Measurements from ENCODE around the gene TNS4. TPM values are rescaled to one million over a fixed set of nuclear protein-coding genes. Genes with fewer than 3 reads are reported as not detected.
A peak's percentile ranks its signal among the peaks of the same experiment; 100 is the strongest.

The TNS4 gene
- total RNA-seq, 1 donor from 2014 or later: not detected

GRCh38 chr17:40548491-40548981, 47.1 kb upstream of the TNS4 start:
- H3K79me2 ChIP-seq (ENCODE audit: insufficient read depth, low read length): no peaks in the 10 kb centered on the region
- peak overlapping the region; percentile 86 for H3K9ac ChIP-seq (ENCODE audit: low read length)
- peak overlapping the region; percentile 99 for H3K27ac ChIP-seq (ENCODE audit: low read depth, low read length)
- FAIRE-seq (no peak), DNase-seq (ENCODE audit: low read depth) (no peak)
- Mint-ChIP-seq H3K4me1 (ENCODE audit: low read depth, unreplicated experiment) (peaks cover 22% of the 10 kb centered on the region), H3K27me3 (ENCODE audit: low read depth, unreplicated experiment) (peaks cover 15% of the 10 kb centered on the region), H3K4me3 (ENCODE audit: unreplicated experiment) (no peak overlapping the region), H3K27ac (ENCODE audit: unreplicated experiment) (no peak overlapping the region), H3K36me3 (ENCODE audit: low read depth, unreplicated experiment) (no peaks in the 10 kb centered on the region), H3K9me3 (ENCODE audit: unreplicated experiment) (peaks cover 3% of the 10 kb centered on the region)
- TF ChIP-seq CTCF (IDR thresholded peaks at IDR 0.05; ENCODE audit: insufficient read depth, low read depth, low read length): no peak
- no peak for TF ChIP-seq EZH2 (IDR thresholded peaks at IDR 0.05; ENCODE audit: insufficient read depth, low read length)
- H4K20me1 ChIP-seq (ENCODE audit: insufficient read depth, low read length): no peaks in the 10 kb centered on the region
- H3K27me3 ChIP-seq (ENCODE audit: insufficient read depth, low read length): no peaks in the 10 kb centered on the region
- H2AFZ ChIP-seq (ENCODE audit: low read depth, low read length): no peak overlapping the region
- no peak overlapping the region for H3K4me3 ChIP-seq (ENCODE audit: insufficient read depth, low read depth, low read length)
- H3K4me1 ChIP-seq (ENCODE audit: insufficient read depth, low read length): peaks cover 53% of the 10 kb centered on the region
- no peaks in the 10 kb centered on the region for H3K36me3 ChIP-seq (ENCODE audit: insufficient read depth, low read length)
- no peak overlapping the region for H3K4me2 ChIP-seq (ENCODE audit: low read length)
- H3K9me3 ChIP-seq (ENCODE audit: insufficient read depth, low read depth, low read length): no peaks in the 10 kb centered on the region

DNA sequence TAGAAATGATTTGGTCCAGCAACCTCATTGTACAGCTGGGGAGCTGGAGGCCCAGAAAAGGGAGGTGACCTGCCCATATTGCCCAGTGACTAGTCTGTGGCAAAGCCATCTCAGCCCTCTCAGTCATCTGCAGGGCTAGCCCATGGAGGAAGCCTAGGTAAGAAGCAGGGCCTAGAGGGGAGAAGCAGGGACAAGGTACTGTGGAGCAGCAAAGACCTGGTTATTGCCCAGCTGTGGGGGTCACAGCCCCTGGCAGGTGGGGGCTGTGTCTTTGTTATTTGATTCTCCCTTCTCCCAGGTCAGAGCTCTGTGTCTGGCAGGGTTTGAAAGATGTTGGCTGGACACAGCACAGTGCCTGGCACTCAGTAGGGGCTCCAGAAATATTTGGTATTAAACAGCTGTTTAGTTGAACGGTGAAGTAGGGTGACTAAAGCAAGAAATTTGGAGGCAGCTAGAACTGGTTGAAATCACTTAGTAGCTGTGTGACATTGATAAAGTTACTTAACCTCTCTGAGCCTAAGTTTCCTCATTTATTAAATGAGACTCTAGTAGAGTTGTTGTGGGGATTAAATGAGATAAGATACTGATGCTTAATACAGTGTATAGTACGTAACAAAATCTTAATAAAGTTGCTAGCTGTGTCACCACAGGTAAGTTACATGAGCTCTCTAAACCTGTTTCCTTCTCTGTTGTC, 46.5 kb upstream of the TNS4 start:
- no peak for FAIRE-seq
- H3K27me3 Mint-ChIP-seq (ENCODE audit: low read depth, unreplicated experiment): peaks cover 15% of the 10 kb centered on the region
- H3K4me2 ChIP-seq (ENCODE audit: low read length): no peak overlapping the region
- H3K27me3 ChIP-seq (ENCODE audit: insufficient read depth, low read length): no peaks in the 10 kb centered on the region
- no peaks in the 10 kb centered on the region for H3K36me3 ChIP-seq (ENCODE audit: insufficient read depth, low read length)
- H3K4me1 ChIP-seq (ENCODE audit: insufficient read depth, low read length): peaks cover 50% of the 10 kb centered on the region
- H3K4me3 ChIP-seq (ENCODE audit: insufficient read depth, low read depth, low read length): no peak overlapping the region
- H3K79me2 ChIP-seq (ENCODE audit: insufficient read depth, low read length): no peaks in the 10 kb centered on the region
- no peak overlapping the region for H3K27ac ChIP-seq (ENCODE audit: low read depth, low read length)
- no peak for DNase-seq (ENCODE audit: low read depth)
- H3K36me3 Mint-ChIP-seq (ENCODE audit: low read depth, unreplicated experiment): no peaks in the 10 kb centered on the region
- no peak overlapping the region for H3K27ac Mint-ChIP-seq (ENCODE audit: unreplicated experiment)
- H4K20me1 ChIP-seq (ENCODE audit: insufficient read depth, low read length): no peaks in the 10 kb centered on the region
- peaks cover 5% of the 10 kb centered on the region for H3K9me3 Mint-ChIP-seq (ENCODE audit: unreplicated experiment)
- H3K9me3 ChIP-seq (ENCODE audit: insufficient read depth, low read depth, low read length): no peaks in the 10 kb centered on the region
- TF ChIP-seq CTCF (IDR thresholded peaks at IDR 0.05; ENCODE audit: insufficient read depth, low read depth, low read length) (no peak), EZH2 (IDR thresholded peaks at IDR 0.05; ENCODE audit: insufficient read depth, low read length) (no peak)
- H3K4me1 Mint-ChIP-seq (ENCODE audit: low read depth, unreplicated experiment): peaks cover 22% of the 10 kb centered on the region
- H2AFZ ChIP-seq (ENCODE audit: low read depth, low read length): peak overlapping the region; percentile 4
- H3K9ac ChIP-seq (ENCODE audit: low read length): peak overlapping the region; percentile 1
- H3K4me3 Mint-ChIP-seq (ENCODE audit: unreplicated experiment): no peak overlapping the region

All from astrocyte (in vitro differentiated cells and primary cell).